GM18870 (cell line): Measurements from ENCODE around the gene SYT6.

Experiments
- ATAC-seq: cut with Tn5 transposase; IDR thresholded peaks from one replicate; pipeline ENCODE4 v1.9.1; 2021; ENCODE audit warnings: moderate library complexity; ENCODE audit not compliant: unreplicated experiment

Gene SYT6

DNA sequence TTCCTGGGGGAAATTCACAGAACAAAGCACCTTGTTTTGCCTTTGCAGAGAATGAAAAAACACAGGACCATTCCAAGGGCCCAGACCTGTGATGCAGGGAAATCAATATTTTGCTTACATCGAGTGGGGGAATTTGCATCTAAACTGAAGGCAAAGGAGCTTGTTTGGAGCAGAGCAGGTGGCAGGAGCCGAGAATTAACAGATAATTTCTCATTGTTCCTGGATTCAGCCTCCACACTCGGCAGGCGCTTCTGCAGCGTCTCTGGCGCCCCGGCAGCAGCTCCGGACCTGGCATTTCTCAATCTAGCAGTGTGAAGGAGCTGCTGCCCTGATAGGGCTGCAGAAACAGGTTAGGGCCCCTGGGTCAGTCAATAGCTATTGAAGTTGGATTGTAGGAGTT, 2.0 kb upstream of the SYT6 start:
- ATAC-seq: no peak

GRCh38 chr1:114154963-114155322, 1.3 kb upstream of the SYT6 start:
- no peak for ATAC-seq

DNA sequence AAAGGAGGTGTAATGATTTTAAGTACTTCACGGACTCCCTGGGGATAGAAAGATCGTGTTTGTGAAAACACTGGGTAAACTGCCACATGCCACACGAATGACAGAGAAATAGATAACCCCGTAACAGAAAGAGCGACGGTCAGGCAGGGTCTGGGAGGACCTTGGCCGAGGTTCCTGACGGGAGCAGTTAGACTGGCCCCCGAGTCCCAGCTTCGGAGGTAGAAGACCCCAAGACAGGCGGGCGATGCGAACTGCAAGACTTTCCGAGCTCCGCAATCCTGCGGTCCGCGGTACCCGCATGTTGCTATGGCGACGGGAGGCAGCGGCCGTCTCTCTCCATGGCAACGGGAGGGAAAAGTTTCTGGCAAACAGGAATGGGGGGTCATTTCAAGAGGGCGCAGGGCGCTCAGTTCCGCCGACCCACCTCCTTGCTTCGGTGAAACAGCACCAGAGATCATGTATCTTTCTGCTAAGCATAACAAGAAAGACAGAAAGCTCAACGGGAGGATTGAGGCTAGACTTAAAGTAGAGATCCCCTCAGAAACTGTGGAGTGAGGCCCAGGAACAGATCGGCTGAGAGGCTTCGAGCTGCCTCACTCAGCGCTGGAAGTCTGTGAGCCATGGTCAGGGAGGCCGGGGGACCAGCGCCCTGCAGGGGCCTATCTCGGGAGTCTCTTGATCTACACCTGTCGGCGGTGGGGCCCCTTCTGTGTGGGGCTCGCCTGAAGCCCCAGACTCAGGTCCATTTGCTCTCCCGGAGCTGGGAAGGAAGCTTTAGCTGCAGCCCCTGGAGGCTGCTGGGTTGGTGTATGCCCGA, 685 bp upstream of the SYT6 start:
- no peak for ATAC-seq

DNA sequence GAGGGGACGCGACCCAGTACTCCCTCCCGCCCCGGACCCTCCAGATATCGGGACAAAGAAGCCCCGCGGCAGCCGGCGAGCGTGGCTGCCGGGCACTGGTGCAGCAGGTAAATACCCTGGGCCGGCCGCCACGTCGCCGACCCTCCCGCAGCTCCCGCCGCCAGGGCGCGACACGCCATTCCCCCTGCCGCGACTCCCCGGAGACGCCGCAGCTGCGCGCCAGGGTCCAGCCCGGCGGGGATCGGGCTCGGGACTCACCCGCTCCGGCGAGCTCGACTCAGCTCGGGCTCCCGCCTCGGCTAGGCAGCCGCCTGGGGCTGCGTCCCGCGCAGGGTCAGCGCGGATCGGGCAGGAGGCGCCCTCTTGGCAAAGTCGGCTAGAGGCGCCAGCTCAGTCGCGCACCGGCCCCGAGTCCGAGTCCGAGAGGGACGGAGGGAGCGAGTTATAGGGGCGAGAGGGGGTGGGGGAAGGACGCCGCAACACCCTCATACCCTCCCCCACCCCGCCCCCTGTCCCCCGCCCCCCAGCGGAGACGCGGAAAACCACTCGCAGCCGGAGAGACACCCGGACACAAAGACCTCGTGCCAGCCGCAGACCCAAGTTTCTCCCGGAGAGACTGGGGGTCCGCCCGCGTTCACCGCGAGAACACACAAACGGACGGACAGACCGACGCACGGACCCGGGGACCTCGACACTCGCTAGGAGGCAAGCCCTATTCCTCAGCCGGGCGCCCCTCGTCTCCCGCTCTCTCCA, 985 bp downstream of the SYT6 start:
- ATAC-seq: no peak

- no peak for ATAC-seq
These were observed 1.6 kb downstream of the SYT6 start for GRCh38 chr1:114152089-114152507.

- no peak for ATAC-seq
These were observed 3.7 kb downstream of the SYT6 start for GRCh38 chr1:114150016-114150415.

DNA sequence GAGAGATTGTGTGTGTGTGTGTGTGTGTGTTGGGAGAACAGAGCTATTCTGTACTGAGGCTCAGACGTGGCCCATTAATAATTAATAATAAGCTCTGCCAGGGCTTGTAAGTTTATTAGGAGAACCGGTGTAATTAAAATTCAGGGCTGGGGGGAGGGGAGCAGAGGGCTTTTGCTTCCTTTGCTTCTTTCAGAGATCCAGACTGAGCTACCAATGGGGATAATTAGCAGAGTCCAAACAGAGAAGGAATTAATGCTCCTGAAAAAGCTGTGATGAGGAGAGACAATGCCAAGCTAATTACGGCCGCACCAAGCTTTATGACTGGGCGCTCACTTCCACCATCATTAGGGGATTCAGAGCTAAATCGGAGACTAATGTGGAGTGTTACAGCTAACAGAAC, 4.5 kb downstream of the SYT6 start:
- no peak for ATAC-seq

DNA sequence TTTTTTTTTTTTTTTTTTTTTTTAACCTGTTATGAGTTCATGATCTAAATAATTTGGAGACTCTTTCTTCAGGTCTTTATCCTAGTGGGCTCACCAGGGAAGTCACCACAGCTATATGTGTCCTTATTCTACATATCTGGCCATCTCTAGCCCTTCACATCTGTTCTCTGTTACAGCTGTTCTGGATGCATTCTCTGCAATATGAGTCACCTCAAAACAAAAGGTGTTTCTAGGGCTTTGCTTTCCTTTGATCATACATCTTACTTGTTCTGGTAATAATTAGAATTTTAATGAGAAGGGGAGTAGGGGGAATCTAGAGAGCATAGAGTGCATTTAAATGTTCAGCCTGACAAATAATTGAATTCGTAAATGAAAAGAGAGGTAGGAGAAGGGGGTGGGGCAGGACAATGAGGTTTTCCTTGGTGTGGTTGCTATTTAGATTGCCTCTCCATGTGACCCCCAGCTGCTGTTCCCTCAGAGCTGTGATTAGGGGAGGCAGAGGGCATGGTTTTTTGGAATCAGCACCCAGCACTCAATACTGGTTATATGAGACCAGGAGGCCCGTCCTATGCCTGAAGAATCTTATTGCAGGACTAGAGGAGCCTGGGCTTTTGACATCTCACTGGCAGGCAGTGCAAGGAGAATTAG, 8.0 kb downstream of the SYT6 start:
- no peak for ATAC-seq

DNA sequence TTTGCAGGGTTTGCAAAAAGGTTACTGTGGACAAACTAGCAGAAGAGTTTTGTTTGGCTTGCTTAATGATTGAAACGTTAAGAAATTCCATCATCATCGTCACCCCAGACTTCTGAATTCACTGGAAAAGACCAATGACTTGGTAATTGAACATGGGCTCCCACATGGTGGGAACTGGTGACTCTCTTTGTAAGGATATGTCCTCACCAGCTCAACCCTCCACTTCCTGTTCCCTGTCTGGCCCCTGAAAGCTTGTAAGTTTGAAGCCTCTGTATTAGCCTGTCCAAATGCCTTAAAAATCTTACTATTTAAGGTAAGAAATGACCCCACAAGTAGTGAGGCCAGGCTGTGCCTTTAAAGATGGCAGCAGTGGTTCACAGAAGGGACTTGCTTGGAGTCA, 9.7 kb downstream of the SYT6 start:
- no peak for ATAC-seq

DNA sequence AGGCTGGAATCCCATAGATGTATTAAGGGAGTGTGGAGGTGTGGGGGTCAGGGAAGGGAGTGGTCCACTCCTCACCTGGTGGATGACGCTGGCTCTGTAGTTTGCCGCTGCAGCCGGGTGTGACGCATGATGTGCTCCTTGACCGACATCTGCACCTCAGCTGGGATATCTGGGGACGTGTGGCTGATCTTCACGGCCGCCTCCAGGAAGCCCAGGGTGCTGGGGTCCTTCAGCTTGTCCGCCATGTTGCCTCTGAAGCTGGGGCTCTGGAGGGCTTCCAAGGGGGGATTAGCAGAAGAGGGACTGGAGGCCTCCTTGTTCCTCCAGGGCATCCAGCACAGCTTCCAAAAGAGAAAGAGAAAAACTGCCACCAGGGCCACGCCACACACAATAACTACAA, 14.1 kb downstream of the SYT6 start:
- ATAC-seq: no peak

GRCh38 chr1:114137497-114137896, 16.2 kb downstream of the SYT6 start:
- ATAC-seq: no peak

GRCh38 chr1:114135786-114136185, 17.9 kb downstream of the SYT6 start:
- ATAC-seq: no peak

DNA sequence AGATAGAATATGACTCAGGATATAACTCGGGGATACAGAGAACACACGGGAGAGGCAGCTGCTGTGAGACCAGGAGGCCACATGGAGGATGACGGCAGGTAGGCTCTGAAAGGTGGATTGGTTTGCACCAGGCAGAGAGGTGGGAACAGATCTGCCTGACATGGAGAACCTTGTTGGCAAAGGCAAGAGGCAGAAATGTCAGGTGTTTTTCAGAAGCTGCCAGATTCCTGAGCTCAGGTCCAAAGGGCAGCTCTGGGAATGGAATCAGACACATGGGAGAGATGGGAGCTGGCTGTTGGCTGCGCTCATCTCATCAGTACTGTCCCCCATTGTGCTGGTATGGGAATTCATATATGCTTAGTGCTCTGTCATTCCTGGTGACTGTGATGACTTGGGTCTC, 19.2 kb downstream of the SYT6 start:
- no peak for ATAC-seq

DNA sequence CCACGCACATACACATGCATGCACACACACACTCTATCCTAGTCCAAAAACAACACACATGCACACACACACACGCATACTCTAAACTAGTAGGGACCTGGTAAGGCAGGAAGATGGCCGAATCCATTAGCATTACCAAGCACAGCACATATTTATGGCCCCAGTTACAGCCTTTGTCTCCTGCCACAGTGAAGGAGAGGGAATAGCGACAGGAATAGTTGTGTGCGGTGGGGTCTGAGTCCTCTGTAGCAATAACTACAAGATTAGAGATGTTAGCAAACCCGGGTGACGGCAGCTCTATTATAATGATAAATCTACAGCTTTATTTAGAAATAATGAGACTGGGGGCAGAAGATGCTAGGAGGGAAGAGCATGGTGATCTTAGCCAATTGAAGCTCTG, 20.5 kb downstream of the SYT6 start:
- ATAC-seq: no peak

- ATAC-seq: no peak
These were observed 22.0 kb downstream of the SYT6 start for GRCh38 chr1:114131526-114132220.

- ATAC-seq: no peak
These were observed 22.7 kb downstream of the SYT6 start for GRCh38 chr1:114130846-114131525.

DNA sequence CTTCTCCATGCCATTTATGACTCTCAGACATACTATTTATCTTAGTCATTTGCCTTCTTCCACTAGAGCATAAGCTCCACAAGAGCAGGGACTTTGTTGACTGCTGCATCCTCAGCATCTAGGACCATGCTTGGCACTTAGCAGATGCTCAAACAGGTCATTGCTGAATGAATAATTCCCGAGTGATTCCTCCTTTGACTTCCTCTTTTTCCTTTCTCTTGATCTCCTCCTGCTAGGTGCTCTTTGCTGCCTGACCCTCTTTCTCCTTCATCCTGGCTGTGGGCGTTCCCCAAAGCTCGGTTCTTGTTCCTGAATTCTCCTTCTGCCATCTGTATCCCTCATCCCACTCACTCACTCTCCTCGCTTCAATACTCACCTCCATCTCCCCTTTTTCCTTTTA, 23.5 kb downstream of the SYT6 start:
- ATAC-seq: no peak

DNA sequence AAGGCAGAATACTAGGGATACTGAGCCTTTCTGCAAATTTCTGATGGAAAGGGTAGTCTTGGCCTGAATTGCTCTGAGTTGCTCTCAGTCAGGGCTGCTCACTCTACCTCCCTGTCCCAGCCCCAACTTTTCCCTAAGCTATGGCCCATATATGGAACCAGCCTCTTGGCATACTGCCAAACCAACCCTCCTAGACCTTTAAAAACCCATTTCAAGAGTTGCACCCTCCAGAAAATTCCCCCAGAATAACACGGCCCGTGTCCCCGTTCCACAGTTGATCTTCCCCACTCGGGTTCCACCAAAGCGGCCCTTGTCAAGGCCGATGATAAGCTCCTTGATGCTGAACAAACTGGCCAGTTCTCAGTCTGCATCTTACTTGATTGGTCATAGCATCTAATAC, 25.4 kb downstream of the SYT6 start:
- ATAC-seq: no peak

DNA sequence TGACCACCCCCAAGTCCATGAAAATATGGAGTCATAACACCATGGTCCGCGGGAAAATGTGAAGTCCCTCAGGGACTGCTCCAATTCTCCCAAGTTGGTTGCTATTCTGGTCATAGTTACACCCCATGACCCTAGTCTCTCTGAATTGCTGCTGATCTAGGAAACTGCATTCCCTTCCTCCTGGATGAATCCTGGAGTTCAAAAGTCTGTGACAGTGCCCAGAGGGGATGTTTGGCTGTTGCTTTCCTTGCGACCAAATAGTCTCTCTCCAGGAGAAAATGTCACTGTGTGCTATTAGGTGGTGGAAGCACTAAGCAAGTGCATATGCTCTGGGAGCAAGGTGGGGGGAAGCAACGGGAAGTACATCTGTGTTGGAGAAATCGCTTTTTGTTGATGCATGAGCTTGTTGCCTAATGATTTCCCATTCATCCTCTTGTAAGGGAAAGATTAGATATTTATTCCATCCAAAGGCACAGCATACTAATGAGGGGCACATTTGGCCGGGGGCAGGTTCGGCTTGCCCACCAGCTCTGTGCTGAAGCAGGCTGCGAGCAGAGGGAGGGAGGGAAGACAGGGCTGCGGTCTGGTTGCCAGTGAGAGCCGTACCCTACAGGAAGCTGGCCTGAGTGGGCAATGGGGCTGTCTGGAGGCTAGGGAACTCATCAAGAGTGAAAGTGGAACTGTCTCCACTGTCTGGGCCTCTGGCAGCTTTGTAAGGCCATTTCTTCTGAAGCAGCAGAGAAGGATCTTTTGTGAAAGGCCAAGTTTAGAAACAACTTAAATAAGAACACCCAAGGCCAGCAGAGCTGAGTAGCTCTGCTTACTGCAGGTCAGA, 27.2 kb downstream of the SYT6 start:
- peak; percentile 81 for ATAC-seq

GRCh38 chr1:114124644-114125043, 29.0 kb downstream of the SYT6 start:
- no peak for ATAC-seq
